Large intestine (tissue), 3 donors: ENCODE data around the gene STIM2. TPM values are rescaled to one million over a fixed set of nuclear protein-coding genes. Genes with fewer than 3 reads are reported as not detected.
"Not testable (repeated sequence)": the region's sequence is repeated elsewhere in the genome, so short reads cannot be mapped to it uniquely, and the experiment has no call there.

Source experiments
- DNase-seq, 2 donors: peaks; one replicate each; pipeline versions ENCODE4 v3.0.0 to v3.0.0-alpha.2; 2013
- H3K27ac ChIP-seq: one replicate; pipeline ENCODE4 v1.5.1; 2013; ENCODE audit warnings: low read length
- H3K27me3 ChIP-seq: 2 replicates; pipeline ENCODE4 v1.6.1; 2013; ENCODE audit warnings: low read length; ENCODE audit not compliant: control insufficient read depth, insufficient read depth
- H3K36me3 ChIP-seq: 2 replicates; pipeline ENCODE4 v1.6.1; 2013; ENCODE audit warnings: low read length; ENCODE audit not compliant: control insufficient read depth, insufficient read depth
- H3K4me1 ChIP-seq: one replicate; pipeline ENCODE4 v1.6.1; 2013; ENCODE audit warnings: low read length; ENCODE audit not compliant: control insufficient read depth, insufficient read depth
- H3K4me3 ChIP-seq: one replicate; pipeline ENCODE4 v1.5.1; 2013; ENCODE audit warnings: low read length
- H3K9me3 ChIP-seq: one replicate; pipeline ENCODE4 v1.6.1; 2013; ENCODE audit warnings: mild to moderate bottlenecking, low read depth, low read length, moderate library complexity; ENCODE audit not compliant: control insufficient read depth
- WGBS: methylation state at CpG from one replicate; pipeline ENCODE4 v1.1.5; 2013; ENCODE audit warnings: low lambda C conversion rate; ENCODE audit not compliant: insufficient coverage; 5-methylcytosine and 5-hydroxymethylcytosine counted together
- polyA plus RNA-seq: library from polyadenylated mRNA; unstranded; fragments of 120-200 nt; gene quantifications from one replicate; pipeline ENCODE4 v1.2.1, GENCODE V29; 2013

STIM2 gene
- polyA plus RNA-seq, 1 donor = 30.9 TPM

DNA sequence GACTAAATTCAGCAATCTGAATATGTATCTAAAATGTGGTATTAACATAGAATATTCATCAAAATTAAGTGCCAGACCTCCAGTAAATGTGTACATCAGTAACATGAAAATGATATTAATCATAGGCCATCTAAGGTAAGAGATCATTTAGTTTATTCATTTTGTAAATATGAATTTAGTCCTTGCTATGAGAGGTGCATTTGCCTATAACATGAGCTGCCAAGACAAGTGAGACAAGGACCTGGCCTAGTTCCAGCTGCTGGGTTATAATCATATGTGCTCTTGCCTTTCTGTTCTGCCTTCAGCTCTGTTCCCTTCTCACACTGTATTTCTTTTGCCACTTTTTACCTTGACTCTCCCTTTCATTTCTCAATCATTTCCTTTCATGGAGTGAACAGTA, 160.0 kb downstream of the STIM2 start:
- Histone ChIP-seq H3K27ac (no peak overlapping the region), H3K4me1 (no peaks in the 10 kb centered on the region), H3K9me3 (peaks cover 2% of the 10 kb centered on the region), H3K27me3 (no peaks in the 10 kb centered on the region), H3K36me3 (peaks cover 38% of the 10 kb centered on the region), H3K4me3 (no peak overlapping the region)
- no peak for DNase-seq

DNA sequence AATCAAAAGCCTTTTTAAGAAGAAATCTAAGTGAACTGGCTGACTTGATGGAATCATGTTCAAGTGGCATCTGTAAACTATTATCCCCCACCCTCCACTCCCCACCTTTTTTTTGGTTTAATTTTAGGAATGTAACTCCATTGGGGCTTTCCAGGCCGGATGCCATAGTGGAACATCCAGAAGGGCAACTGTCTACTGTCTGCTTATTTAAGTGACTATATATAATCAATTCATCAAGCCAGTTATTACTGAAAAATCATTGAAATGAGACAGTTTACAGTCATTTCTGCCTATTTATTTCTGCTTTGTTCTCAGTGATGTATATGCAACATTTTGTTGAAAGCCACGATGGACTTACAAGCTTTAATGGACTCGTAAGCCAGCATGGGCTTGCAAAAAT, 162.3 kb downstream of the STIM2 start:
- WGBS = 92% methylated on average over 2 of the region's 3 CpGs

DNA sequence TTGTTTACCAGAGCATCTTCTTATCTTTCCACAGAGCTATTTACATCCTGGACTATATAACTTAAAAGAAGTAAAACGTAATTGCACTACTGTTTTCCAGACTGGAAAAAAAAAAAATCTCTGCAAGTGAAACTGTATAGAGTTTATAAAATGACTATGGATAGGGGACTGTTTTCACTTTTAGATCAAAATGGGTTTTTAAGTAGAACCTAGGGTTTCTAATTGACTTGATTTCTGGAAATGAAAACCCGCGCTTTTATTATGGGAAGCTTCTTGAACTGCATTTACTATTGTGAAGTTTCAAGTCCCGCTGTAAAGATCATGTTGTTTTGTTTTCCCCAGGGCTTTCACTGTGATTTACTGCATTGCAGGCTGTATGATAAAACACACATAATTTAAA, 162.7 kb downstream of the STIM2 start:
- Histone ChIP-seq H3K4me1 (no peaks in the 10 kb centered on the region), H3K9me3 (no peaks in the 10 kb centered on the region), H3K27ac (no peak overlapping the region), H3K27me3 (no peaks in the 10 kb centered on the region), H3K4me3 (no peak overlapping the region), H3K36me3 (peaks cover 25% of the 10 kb centered on the region)
- WGBS = 82% methylated on average over 4 of the region's 4 CpGs
- DNase-seq = no peak

More for the DNA sequence above, 162.3 kb downstream of the STIM2 start:
- H3K9me3 ChIP-seq = no peaks in the 10 kb centered on the region
- H3K27ac ChIP-seq = no peak overlapping the region
- no peak overlapping the region for H3K4me3 ChIP-seq
- no peak for DNase-seq
- H3K27me3 ChIP-seq = no peaks in the 10 kb centered on the region
- H3K4me1 ChIP-seq = no peaks in the 10 kb centered on the region
- H3K36me3 ChIP-seq = peaks cover 29% of the 10 kb centered on the region

DNA sequence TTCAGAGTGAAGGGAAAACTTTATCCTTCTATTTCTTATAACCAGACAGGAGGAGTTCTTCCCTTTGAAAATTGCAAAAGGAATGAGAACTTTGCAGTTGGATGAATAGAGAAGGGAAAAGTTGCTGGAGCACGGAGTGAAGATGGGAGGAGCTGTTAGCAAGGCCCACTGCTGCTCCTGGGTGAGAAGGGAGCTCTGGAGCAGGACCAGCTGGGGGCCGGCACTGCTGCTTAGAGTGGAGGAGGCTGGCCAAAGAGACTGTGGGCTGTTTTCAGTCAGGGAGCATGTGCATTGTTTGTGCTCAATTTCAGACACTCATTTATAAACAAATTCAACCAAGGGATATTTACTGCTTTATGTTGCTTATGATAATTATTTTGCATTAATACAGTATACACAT, 164.2 kb downstream of the STIM2 start:
- Histone ChIP-seq H3K27ac (no peak overlapping the region), H3K36me3 (peaks cover 21% of the 10 kb centered on the region), H3K4me1 (no peaks in the 10 kb centered on the region), H3K4me3 (no peak overlapping the region), H3K27me3 (no peaks in the 10 kb centered on the region), H3K9me3 (no peaks in the 10 kb centered on the region)
- WGBS = no CpG with 5 or more reads among the region's 2 CpGs
- no peak for DNase-seq

DNA sequence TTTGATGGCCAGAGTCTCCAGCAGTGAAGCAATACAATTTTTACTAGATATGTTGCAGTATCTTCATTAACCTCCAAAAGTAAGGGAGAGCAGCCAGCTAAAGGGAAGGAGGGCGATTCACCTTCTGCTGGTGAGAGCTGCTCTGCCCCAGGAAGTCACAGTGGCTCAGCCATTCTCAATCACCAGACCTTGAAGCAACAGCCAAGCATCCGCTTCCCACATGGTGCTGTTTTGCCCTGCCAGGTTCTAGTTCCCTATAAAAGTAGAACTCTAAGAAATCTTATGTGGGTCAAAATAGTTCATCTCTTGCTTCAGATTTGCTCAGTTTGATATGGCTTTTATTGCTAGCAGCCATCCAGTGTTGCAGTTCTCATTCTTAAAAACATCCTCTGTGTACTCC, 166.8 kb downstream of the STIM2 start:
- H3K27ac ChIP-seq = no peak overlapping the region
- H3K9me3 ChIP-seq = no peaks in the 10 kb centered on the region
- no peaks in the 10 kb centered on the region for H3K27me3 ChIP-seq
- H3K4me3 ChIP-seq = no peak overlapping the region
- H3K36me3 ChIP-seq = peaks cover 11% of the 10 kb centered on the region
- no peaks in the 10 kb centered on the region for H3K4me1 ChIP-seq
- DNase-seq = no peak
- no CpG with 5 or more reads among the region's 2 CpGs for WGBS

DNA sequence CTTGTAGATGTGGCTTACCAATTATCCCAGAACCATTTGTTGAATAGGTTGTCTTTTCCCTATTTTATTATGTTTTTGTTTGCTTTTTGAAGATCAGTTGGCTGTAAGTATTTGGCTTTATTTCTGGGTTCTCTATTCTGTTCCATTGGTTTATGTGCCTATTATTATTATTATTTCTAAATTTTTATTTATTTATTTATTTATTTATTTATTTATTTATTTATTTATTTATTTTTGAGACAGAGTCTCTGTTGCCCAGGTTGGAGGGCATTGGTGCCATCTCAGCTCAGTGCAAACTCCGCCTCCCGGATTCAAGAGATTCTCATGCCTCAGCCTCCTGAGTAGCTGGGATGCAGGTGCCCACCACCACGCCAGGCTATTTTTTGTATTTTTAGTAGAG, 174.5 kb downstream of the STIM2 start:
- not testable (repeated sequence) for H3K27ac ChIP-seq, H3K9me3 ChIP-seq, H3K27me3 ChIP-seq, H3K36me3 ChIP-seq, H3K4me1 ChIP-seq, H3K4me3 ChIP-seq, DNase-seq
- no CpG with 5 or more reads among the region's 3 CpGs for WGBS

DNA sequence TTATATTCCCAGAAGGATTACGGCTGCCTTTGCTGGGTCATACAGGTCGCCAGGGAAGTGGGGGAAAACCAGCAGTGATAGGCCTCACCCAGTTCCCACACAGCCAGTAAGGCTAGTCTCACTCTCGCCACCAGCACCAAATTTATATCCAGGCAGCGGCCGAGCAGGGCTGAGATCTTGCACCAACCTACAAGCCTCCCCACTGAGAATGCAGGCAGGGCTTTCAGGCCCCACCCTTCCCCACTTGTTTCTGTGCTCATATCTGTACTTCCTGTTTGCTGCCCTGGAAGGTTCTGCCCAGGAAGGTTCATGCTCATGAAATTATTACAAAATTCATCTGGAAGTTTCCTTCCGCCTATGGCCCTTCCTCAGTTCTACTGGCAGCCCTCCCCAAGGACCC, 179.7 kb downstream of the STIM2 start:
- H3K27me3 ChIP-seq = no peaks in the 10 kb centered on the region
- WGBS = no CpG with 5 or more reads among the region's 6 CpGs
- H3K27ac ChIP-seq = no peak overlapping the region
- DNase-seq = no peak
- no peaks in the 10 kb centered on the region for H3K4me1 ChIP-seq
- H3K36me3 ChIP-seq = no peaks in the 10 kb centered on the region
- no peaks in the 10 kb centered on the region for H3K9me3 ChIP-seq
- no peak overlapping the region for H3K4me3 ChIP-seq

DNA sequence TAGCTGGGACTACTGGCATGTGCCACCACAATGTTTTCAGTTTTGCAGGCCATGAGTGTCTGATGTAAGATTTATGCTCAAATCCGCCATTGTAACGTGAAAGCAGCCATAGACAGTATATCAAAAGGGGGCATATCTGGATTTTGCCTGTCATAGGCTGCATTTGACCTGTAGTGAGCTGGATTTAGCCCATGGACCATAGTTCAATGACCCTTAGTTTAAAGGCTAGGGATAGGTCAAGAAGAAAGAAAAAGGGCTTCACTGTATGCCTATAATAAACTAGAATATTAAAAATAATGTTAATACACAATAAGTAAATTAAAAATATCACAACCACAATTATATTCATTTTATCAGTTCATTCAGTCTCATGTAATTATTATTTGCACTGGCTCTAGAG, 181.8 kb downstream of the STIM2 start:
- H3K27me3 ChIP-seq = no peaks in the 10 kb centered on the region
- no peaks in the 10 kb centered on the region for H3K36me3 ChIP-seq
- H3K9me3 ChIP-seq = no peaks in the 10 kb centered on the region
- H3K4me1 ChIP-seq = no peaks in the 10 kb centered on the region
- no peak overlapping the region for H3K4me3 ChIP-seq
- DNase-seq = no peak
- WGBS = no CpG with 5 or more reads among the region's 2 CpGs
- H3K27ac ChIP-seq = no peak overlapping the region

DNA sequence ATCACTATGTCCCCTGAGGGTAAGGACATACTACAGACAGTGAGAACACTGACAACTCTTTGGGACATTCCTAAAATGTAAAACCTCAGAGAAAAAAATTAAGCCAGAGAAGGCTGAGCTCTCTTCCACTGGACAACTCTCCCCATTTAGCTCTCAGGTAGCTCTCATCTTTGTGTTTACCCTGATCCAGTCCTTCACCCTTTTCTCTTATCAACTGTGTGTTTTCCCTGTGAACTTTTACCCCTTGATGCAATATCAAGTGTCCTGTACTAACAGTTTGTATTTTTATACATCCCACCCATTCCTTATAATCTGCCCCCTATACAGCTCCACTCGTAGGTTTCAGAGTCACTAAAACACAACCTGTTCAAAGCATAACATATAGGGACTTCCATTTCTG, 182.6 kb downstream of the STIM2 start:
- WGBS = no CpG with 5 or more reads among the region's 1 CpG
- Histone ChIP-seq H3K27me3 (no peaks in the 10 kb centered on the region), H3K4me1 (no peaks in the 10 kb centered on the region), H3K4me3 (no peak overlapping the region), H3K27ac (no peak overlapping the region), H3K36me3 (no peaks in the 10 kb centered on the region), H3K9me3 (no peaks in the 10 kb centered on the region)
- DNase-seq = no peak

DNA sequence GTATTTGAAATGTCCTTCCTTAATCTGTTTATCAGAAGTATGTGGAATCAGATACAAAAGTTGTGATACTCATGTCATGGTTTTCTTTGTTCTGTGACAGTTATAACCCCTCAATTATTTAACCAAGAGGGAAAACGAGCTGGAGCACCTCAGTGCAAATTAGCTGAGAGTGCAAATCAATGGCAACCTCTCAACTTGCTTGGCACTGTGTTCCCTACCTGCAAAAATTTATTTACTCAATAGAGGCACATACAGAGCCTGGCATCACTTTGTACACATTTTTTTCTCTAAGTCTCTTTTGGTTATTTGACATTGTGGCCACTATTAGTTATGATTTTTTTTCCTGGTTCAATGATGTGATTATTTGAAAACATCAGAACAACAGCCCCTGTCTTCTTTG, 186.2 kb downstream of the STIM2 start:
- no peak for DNase-seq
- Histone ChIP-seq H3K4me1 (no peaks in the 10 kb centered on the region), H3K27me3 (no peaks in the 10 kb centered on the region), H3K4me3 (no peak overlapping the region), H3K27ac (no peak overlapping the region), H3K9me3 (no peaks in the 10 kb centered on the region), H3K36me3 (no peaks in the 10 kb centered on the region)
- WGBS = no CpG with 5 or more reads among the region's 1 CpG

DNA sequence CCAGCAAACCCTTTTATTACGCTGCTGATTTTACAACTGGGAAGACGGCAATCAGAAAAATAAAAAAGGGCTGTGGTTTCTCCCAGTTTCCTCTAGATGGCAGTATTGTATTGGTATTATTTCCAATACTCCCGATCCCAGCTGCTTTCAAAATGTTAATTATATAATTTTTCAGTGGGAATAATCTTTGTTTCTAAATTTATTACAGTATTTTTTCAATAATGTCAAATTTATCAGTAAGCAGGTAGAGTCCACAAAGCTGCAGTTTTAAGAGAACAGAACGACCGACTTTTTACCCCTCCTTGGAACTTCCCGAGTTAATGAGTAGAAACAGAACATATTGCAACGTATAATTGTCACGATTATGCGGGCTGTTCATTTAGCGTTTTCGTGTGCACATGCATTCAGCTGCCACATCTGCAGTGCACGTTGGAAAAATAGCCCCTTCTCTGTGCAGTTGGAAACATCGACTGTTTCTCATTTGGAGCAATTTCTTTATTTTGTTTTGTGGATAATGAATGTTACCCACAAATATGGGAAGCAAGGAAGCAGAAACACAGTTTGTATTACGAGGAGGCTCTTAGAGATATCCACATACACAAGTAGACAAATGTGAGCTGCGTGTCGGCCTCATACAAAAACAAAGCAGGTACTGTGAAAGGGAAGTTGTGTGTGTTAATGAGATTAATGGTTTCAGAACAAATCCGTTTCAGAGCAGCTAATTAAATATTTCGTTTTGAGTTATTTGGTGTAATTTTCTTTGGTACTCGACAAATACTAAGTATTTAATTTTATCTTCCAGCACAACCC, 188.0 kb downstream of the STIM2 start:
- Histone ChIP-seq H3K4me1 (no peaks in the 10 kb centered on the region), H3K27me3 (no peaks in the 10 kb centered on the region), H3K27ac (no peak overlapping the region), H3K36me3 (no peaks in the 10 kb centered on the region), H3K4me3 (peak overlapping the region; percentile 22), H3K9me3 (no peaks in the 10 kb centered on the region)
- 54% methylated on average over 8 of the region's 19 CpGs for WGBS
- DNase-seq = peak in 1 of 2 donors; percentile 19
